H1 (cell line): Measurements from ENCODE around the gene PRKCZ. TPM values are rescaled to one million over a fixed set of nuclear protein-coding genes. Genes with fewer than 3 reads are reported as not detected.

Experiments used
- ZNF274 ChIP-seq: IDR thresholded peaks from 2 replicates; pipeline ENCODE4 v1.7.0; 2012; ENCODE audit warnings: low read length, borderline replicate concordance; ENCODE audit errors: extremely low read depth
- polyA plus RNA-seq, 7 experiments: library from polyadenylated mRNA; depleted of rRNA in 3 of 7; stranded (reverse) in 5 of 7; unstranded in 2 of 7; fragments of >200 nt in 5 of 7; fragments of 200-250 nt in 2 of 7; gene quantifications; 1 replicate in 5 of 7; 2 replicates in 1 of 7; 4 replicates in 1 of 7; pipeline versions ENCODE4 v1.2.1 to v1.2.3, GENCODE V29; 2011 to 2013; ENCODE audit warnings: missing spikeins in 2 of 7, mixed read lengths in 2 of 7
- total RNA-seq: library from RNA; stranded (reverse); fragmentation: NEBNext Ultra II Directional; extraction: Animal tissue kit (Norgen Biotek cat#: 25700); gene quantifications from 2 replicates; pipeline ENCODE4 v1.2.1, GENCODE V29; 2021

PRKCZ gene
- total and polyA plus RNA-seq, 2 of the 8 experiments (the other 6 are each of a cell fraction or from before 2014, with no cell fraction given) = 37.4 to 45.1 TPM

DNA sequence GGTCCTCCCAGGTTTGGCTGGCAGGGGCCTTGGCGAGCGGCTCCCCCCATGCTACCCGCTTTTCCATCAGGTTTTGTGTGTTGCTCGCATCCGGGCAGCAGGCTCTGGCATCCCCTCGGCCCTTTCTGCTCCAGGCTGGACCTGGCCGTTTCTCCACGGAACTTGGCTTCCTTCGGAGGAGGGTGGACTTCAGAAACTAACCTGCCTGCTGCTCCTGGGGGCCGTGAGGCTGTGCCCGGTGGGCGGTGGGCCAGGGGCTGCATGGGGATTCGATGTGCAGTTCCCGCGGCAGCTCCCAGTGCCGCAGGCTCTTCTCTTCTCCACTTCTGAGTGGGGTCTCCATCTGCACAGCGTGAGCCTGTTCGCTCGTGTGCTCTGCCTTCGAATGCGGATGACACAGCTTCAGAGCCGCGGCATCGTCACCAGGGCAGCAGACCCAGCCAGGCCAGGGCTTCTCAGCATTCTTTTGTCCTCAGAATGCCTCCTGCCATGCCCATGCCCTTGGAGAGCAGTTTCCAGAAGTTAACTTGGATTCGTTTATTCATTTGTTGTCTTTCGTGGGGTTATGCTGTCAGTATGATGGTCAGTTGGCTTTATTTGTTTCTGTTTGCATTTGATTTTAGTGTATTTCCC lies 36.4 kb downstream of the PRKCZ start (continued):
- TF ChIP-seq ZNF274 = no peak
